HG03064 (cell line): Measurements from ENCODE around the gene ADAMTS19.
"Not testable (repeated sequence)": the region's sequence is repeated elsewhere in the genome, so short reads cannot be mapped to it uniquely, and the experiment has no call there.

Source experiments
- ATAC-seq: cut with Tn5 transposase; IDR thresholded peaks from one replicate; pipeline ENCODE4 v1.9.1; 2021; ENCODE audit warnings: low read depth; ENCODE audit not compliant: unreplicated experiment

Gene ADAMTS19, protein sequence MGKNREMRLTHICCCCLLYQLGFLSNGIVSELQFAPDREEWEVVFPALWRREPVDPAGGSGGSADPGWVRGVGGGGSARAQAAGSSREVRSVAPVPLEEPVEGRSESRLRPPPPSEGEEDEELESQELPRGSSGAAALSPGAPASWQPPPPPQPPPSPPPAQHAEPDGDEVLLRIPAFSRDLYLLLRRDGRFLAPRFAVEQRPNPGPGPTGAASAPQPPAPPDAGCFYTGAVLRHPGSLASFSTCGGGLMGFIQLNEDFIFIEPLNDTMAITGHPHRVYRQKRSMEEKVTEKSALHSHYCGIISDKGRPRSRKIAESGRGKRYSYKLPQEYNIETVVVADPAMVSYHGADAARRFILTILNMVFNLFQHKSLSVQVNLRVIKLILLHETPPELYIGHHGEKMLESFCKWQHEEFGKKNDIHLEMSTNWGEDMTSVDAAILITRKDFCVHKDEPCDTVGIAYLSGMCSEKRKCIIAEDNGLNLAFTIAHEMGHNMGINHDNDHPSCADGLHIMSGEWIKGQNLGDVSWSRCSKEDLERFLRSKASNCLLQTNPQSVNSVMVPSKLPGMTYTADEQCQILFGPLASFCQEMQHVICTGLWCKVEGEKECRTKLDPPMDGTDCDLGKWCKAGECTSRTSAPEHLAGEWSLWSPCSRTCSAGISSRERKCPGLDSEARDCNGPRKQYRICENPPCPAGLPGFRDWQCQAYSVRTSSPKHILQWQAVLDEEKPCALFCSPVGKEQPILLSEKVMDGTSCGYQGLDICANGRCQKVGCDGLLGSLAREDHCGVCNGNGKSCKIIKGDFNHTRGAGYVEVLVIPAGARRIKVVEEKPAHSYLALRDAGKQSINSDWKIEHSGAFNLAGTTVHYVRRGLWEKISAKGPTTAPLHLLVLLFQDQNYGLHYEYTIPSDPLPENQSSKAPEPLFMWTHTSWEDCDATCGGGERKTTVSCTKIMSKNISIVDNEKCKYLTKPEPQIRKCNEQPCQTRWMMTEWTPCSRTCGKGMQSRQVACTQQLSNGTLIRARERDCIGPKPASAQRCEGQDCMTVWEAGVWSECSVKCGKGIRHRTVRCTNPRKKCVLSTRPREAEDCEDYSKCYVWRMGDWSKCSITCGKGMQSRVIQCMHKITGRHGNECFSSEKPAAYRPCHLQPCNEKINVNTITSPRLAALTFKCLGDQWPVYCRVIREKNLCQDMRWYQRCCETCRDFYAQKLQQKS

DNA sequence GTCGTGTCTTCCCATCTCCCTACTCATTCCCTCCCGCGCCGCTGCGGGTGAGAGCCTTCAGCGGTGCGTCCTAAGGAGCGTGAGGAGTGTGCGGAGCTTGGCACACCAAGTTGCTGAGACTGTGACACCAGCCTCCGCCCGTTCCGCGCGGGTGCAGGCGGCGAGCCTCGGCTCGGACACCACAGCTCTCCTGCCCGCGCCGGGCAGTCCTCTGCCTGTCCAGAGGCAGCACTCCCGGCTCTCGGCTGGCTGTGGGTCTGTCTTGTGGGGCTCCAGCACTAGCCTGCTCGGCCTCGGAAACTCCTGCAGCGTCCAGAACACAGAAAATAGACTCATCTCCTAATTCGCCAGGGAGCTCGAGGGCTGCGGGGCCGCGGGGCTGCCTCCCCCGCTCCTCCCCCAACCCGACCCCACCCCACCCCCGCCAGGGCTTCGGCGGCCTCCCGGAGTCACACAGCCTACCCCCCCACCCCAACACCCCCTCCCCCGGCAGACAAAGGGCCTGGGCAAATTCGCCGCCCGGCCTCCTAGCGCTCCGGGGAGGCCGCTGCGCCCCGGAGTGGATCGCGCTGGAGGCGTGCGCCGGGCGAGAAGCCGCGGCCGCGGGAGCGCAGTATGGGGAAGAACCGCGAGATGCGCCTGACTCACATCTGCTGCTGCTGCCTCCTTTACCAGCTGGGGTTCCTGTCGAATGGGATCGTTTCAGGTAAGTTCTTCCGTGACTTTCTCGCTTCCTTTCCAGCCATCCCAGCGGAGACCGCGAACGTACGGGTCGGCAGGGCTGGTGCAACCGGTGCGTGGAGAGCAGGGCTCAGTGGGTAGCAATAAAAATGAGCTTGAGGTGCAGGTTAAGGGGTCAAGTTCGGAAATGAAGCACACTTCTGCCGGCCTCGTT, at the start of gene ADAMTS19:
Gene ADAMTS19 (plus strand): TSS at position 522 of the 895 bp plus-strand sequence. CDS start 94 bp downstream, at position 616.
- ATAC-seq, result no peak

DNA sequence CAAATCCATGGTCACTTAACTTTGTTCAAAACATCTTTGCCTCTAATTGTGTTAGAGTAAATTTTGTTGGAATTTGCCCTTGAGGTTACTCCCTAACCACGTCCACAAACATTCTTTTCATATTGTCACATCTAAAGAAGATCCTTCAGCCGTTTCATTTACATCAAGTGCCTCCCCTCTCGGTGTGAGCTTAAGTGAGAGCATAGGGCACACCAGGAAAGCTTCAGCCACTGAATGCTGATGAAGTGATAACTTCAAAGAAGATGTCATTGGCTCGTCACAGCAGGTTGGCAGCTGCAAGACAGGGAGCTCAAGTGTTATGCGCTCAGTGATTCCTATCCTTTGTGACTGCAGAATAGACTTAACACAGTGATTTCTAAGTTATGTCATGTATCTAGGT, 49.6 kb upstream of the ADAMTS19 start:
- ATAC-seq, result no peak

DNA sequence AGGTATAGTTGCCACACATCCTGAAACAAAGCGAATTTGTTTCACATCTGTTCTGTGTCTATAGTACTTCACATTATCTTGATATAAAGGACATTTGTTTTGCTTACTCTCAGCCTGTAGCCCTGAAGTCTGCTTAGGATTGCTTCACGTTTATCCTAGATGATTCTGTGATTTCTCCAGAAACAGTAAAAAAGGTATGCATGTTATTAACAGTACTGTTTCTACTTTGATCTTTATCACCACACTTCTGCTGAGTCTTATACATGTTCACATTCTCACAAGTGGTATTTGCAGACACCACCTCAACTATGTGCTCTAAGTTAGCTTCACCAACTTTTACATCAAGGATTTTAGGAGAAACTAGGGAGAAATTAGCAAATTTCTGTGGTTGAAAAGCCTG, 47.4 kb upstream of the ADAMTS19 start:
- ATAC-seq, result no peak

DNA sequence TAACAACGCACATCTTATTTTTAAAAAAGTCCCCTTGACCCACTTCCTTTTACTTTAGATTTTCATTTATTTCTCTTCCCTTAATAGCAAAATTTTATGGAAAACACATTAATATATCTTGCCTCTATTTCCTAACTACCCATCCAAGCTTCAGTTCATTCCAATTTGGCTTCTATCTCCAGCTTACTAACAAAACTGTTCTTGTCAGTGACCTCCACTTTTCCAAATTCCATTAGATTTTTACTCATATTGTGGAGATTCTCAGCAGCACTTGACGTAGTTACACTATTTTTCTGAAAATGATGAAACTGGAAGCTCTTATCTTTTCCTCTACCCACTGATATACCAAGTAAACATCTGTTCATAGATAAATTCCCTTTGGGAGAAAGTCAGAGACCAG, 46.5 kb upstream of the ADAMTS19 start:
- ATAC-seq, result no peak

DNA sequence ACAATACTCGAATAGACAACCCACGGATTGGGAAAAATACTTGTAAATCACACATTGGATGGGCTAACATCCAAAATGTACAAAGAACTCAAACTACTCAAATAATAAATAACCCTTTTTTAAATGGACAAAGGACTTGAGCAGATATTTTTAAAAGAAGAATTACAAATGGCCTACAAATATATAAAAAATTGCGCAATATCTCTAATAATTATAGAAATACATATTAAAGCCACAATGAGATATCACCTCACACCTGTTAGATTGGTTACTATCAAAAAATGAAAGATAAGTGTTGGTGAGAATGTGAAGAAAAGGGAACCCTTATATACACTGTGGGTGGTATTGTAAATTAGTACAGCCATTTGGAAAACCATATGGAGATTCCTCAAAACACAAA, 40.8 kb upstream of the ADAMTS19 start:
- no peak for ATAC-seq

DNA sequence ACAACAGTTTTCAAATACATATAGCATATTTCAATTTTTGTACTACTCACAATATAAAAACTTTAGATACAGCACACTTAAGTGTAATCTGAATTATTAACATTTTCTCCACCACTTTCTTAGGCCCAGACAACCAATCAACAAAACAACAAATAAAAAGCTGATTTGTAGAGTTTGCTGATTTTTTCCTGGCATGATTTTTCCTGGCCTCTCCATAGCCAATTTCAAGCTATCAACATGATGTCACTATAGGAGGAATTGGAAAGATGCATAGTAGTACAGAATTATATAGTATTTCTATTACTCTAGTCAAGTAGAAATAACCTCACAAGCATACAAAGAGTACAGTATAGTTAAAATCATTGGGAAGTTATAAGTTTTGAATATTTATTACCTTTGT, 35.1 kb upstream of the ADAMTS19 start:
- ATAC-seq, result no peak

DNA sequence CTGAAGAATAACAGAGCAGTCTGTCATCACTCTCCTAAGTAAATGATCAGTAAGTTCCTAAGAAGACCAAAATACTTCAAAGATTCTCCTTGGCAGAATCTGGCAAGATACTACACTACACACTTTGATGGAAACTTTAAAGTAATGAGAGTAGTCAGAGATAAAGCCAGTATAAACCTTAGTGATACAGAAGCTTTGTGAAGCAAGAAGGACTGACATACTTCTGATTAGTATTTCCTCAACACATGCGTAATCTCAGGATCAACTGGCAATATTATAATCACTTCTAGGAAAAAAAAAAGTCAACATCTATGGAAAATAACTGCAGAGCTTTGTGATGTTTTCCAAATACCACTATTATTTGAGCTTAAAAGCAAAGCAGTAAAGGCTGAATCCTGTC, 34.0 kb upstream of the ADAMTS19 start:
- ATAC-seq, result no peak

DNA sequence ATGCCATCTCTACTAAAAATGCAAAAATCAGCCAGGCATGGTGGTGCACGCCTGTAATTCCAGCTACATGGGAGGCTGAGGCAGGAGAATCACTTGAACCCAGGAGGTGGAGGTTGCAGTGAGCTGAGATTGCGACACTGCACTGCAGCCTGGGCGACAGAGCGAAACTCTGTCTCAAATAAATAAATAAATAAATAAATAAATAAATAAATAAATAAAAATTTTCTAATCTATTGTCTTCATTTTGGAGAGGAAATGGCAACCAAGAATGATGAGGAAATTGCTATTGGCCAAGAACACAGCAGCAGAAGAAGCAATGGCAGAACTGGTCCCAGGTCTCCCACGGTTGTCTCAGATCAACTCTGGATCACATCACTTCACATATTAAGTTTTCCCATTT, 31.5 kb upstream of the ADAMTS19 start:
- ATAC-seq, result not testable (repeated sequence)

DNA sequence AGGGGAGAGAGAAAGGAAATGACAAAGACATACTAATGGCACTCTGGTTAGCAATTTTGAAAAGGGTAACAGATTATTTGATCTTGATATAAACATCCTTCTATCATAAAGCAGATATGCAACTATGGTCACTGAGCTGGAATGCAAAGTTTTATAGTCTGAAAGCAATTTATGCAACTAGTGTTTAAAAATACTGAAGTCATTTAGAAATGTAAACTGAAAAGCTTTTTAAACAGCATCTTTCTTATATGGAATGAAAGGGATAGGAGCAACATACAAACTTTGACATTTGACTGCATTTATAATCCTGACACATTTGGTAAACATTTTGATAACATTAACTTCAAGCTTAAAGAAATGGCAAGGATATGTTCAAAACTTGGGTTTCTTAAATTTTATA, 28.7 kb upstream of the ADAMTS19 start:
- ATAC-seq, result no peak

DNA sequence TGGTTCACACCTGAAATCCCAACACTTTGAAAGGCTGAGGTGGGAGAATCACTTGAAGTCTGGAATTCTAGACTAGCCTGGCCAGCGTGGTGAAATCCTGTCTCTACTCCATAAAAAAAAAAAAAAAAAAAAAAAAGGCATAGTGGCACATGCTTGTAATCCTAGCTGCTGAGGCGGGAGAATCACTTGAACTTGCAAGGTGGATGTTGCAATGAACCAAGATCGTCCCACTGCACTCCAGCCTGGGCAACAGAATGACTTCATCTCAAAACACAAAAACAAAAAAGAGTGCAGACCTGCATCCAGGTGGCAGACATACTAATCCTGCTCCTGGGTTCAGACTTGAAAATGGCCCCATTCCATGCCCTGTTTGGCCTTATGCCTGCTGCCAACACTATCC, 21.8 kb upstream of the ADAMTS19 start:
- ATAC-seq, result no peak

DNA sequence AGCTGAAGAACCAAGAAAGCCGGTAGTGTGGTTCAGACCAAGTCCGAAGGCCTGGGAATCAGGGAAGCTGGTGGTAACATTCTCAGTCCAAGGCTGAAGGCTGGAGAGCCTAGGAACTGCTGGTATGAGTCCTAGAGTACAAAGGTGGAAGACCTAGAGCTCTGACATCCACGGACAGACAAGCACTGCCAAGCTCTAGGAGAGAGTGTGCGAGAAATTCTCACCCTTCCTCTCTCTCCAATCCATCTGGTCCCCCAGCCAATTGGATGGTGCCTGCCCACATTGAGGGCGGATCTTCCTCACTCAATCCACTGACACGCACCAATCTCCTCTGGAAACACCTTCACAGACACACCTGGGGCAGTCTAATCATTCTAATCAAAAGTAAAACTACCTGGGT, 19.7 kb upstream of the ADAMTS19 start:
- no peak for ATAC-seq

DNA sequence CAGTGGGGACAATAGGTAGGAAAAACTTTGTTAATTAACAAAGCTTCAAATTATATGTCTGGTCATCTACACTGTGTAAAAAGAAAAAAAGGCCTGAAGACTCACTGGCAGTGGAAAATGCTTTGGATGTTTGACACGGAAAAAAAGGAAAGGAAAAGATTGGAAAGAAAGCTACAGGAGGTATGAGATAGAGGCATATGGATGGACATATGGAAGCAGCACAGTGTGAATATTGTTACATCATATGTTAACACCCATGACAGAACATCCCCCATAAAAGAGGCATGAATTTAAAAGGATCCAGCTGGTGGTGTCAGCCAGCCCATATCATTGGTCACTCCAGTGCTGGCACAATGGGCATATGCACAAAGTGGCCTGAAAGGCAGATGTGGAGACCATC, 19.0 kb upstream of the ADAMTS19 start:
- ATAC-seq, result no peak

DNA sequence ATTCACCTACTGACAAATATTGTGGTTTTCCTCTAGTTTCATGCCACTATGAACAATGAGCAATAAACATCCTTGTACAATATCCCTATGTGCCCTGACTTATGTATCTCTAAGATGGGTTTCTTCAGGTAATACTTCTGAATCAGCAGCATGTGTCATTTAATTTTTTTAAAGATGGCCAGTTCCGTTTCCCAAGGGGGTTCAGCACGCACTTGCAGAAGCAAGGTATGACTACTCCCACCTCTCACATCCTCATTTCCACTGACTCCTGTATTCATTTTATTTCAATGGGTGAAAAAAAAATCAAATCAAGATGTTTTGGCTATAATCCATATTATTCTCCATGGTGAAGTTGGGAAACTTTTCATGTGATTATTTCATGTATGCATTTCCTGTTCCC, 14.7 kb upstream of the ADAMTS19 start:
- no peak for ATAC-seq

DNA sequence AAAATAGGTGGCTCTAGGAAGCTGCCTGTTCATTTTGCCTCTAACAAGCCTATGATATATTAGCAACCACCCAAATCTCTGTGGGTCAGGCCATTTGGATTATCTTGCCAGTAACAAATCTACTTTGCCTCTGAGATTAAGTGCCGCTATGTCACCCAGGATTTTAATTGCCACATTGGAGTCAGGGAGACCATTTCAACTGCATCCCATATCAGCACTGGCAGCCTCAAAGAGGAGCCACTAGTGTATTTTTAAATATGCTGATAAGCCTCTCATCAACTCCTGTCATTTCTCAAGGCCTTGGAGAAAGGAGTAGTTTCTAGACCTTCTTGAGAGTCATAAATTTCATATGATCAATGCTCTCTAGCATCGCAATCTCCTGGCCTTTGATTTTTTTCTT, 12.1 kb upstream of the ADAMTS19 start:
- no peak for ATAC-seq

DNA sequence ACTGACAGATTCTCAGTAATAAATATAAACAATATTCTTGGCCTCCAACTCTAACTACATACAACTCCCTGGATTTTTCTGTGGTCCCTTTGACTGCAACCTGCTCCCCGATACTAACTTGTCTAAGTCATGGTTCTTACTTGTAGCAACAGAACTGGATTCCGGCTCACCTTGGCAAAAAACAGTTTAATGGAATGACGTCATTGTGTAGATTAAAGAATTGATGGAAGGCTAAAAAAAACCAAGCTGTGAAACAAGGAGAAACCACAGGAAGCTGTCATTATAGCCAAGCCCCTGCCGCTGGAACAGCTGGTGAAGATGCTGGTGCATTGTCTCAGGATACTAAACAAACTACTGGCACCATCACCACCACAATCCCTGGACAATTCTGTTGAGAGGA, 11.4 kb upstream of the ADAMTS19 start:
- ATAC-seq, result no peak

DNA sequence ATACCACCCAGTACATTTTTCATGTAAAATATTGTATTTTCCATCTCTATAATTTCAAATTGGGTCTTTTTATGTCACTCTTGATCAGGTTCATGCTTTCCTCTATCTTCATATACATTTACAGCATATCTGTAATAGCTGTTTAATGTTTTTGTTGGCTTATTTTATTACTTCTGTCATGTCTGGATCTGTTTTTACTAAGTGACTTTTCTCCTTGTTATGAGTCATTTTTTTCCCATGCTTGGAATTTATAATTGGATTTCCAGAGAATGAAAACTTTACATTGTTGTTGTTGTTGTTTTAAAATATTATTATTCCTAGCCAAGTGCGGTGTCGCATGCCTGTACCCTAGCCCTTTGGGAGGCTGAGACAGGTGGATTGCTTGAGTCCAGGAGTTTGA, 5.6 kb upstream of the ADAMTS19 start:
- no peak for ATAC-seq

DNA sequence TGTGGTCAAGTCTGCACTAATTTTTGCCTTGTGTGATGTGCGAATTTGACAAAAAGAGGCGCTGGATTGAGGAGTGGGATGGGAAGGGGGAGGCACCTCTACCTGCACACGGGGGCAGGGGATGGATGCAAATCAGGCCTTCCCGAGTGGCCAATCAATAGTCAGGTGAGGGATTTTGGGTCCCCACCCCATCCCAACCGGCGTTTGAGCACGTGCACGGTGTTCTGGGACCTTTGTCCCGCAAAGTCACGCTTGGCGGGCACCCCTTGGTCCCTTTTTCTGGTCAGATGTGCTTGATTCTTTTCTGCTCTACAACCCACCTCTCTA, 685 bp upstream of the ADAMTS19 start:
- no peak for ATAC-seq

DNA sequence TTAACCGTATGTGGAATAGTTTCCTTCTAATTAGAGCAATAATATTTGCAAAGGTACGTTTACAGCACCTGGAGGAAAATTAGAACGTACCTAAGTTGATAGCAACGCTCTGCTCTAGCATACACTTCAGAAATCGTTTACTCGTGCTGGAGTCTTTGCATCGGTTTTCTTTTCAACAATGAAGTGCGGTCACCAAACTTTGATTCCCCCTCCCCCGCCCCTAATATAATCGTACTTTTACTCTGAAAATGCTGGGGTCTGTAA, 506 bp downstream of the ADAMTS19 start:
- ATAC-seq, result no peak

DNA sequence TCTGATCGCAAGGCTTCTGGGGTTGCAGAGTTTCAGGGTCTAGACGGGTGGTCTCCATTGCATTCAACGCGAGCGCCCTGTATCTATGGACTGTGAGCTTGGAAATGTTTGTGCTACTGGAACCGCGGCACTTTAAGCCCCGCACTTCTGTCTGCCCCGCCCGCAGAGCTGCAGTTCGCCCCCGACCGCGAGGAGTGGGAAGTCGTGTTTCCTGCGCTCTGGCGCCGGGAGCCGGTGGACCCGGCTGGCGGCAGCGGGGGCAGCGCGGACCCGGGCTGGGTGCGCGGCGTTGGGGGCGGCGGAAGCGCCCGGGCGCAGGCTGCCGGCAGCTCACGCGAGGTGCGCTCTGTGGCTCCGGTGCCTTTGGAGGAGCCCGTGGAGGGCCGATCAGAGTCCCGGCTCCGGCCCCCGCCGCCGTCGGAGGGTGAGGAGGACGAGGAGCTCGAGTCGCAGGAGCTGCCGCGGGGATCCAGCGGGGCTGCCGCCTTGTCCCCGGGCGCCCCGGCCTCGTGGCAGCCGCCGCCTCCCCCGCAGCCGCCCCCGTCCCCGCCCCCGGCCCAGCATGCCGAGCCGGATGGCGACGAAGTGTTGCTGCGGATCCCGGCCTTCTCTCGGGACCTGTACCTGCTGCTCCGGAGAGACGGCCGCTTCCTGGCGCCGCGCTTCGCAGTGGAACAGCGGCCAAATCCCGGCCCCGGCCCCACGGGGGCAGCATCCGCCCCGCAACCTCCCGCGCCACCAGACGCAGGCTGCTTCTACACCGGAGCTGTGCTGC, 1.0 kb downstream of the ADAMTS19 start:
- ATAC-seq, result no peak
